ENCODE results near the gene SEMA6A.

SEMA6A gene

GRCh38 chr5:116395631-116396203 is 178.9 kb downstream of the SEMA6A start:
- DNase-seq = no peak

- peak; percentile 15 for DNase-seq
These were observed 179.4 kb downstream of the SEMA6A start for GRCh38 chr5:116395226-116395625.

GRCh38 chr5:116394186-116394867 is 180.3 kb downstream of the SEMA6A start:
- no peak for DNase-seq

Measured in NCI-H510A (cell line).